SW480 (cell line): ENCODE data around the gene KLHDC2.
"Not testable (repeated sequence)": the region's sequence is repeated elsewhere in the genome, so short reads cannot be mapped to it uniquely, and the experiment has no call there.

Experiments used
- DNase-seq: peaks from one replicate; pipeline ENCODE4 v3.0.0-alpha.2; 2016; ENCODE audit warnings: low spot score

Gene KLHDC2

DNA sequence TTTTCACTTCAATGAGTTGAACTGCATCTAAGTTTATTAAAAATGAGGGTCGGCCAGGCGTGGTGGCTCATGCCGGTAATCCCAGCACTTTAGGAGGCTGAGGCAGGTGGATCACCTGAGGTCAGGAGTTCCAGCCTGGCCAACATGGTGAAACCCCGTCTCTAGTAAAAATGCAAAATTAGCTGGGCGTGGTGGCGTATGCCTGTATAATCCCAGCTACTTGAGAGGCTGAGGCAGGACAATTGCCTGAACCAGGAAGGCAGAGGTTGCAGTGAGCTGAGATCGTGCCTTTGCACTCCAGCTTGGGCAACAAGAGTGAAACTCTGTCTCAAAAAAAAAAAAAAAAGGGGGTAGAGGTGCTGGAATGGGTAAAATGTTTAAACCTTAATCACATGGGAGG, 13.1 kb downstream of the KLHDC2 start:
- not testable (repeated sequence) for DNase-seq

DNA sequence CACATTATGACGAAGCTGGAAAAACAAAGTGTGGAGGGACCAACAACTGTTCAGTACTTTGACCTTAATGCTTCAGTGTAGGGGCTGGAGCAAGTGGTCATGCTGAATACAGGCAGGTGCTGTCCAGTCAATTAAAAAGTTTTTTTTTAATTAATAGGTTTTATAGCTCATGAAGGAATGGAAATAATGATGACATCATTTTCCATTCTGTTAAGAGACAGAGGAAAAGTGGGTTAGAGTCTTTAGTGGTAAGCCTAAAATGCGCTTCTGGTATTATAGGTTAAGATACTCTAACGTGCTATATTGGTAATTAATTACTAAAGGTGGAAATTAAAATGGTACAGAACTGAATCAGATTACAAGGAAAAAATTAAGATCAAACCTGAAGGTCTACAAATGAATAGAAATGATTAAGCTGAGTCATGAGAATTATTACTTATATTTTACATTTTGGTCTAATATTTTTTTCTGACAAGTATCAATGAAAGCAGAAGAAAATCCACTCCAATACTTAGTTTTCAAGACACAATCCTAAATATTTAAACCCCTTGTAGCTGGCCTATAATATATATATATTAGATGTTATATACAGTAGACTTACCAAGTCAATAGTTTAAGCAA, 15.6 kb downstream of the KLHDC2 start:
- no peak for DNase-seq

- no peak for DNase-seq
These were observed 18.4 kb downstream of the KLHDC2 start for GRCh38 chr14:49786315-49786714.

- DNase-seq = no peak
These were observed 24.7 kb downstream of the KLHDC2 start for GRCh38 chr14:49792618-49793017.

DNA sequence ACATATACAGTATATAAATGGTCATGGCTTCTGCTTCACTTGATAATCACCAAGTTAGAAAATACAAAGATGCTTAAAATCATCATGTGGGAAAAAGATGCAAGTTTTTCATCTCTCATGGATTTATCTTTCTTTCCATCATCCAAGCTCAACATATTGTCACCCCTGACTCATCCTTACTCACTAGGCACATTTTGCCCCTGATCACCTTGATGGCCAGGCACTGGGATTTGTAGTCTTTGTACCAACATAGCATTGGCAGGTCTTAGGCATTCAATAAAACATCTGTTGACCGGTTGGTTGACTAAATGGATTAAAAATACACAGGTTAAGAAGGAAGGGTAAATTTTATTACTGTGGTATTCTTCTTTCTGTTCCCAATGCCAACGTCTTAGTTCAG, 28.1 kb downstream of the KLHDC2 start:
- no peak for DNase-seq

DNA sequence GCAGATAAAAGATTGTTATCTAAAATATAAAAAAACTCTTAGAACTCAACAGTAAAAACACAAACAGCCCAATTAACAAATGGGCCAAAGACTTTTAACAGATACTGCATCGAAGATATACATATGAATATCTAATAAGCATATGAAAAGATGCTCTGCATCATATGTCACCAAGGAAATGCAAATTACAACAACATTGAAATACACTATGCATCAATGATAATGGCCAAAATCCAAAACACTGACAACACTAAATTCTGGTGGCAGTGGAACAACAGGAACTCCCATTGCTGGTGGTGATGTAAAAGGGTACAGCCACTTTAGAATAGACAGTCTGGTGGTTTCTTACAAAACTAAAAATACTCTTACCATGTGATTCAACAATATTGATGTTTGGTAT, 40.8 kb downstream of the KLHDC2 start:
- DNase-seq = no peak

DNA sequence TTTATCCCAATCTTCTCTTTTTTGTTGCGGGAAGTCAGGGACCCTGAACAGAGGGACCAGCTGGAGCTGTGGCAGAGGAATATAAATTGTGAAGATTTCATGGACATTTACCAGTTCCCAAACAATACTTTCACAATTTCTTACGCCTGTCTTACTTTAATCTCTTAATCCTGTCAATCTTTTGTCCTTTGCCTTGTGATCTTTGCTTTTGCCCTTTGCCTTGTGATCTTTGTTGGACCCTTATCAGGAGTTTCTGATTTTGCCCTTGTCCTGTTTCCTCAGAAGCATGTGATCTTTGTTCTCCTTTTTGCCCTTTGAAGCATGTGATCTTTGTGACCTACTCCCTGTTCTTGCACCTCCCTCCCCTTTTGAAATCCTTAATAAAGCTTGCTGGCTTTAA, 48.2 kb downstream of the KLHDC2 start:
- not testable (repeated sequence) for DNase-seq

GRCh38 chr14:49816844-49817243, 48.9 kb downstream of the KLHDC2 start:
- no peak for DNase-seq

DNA sequence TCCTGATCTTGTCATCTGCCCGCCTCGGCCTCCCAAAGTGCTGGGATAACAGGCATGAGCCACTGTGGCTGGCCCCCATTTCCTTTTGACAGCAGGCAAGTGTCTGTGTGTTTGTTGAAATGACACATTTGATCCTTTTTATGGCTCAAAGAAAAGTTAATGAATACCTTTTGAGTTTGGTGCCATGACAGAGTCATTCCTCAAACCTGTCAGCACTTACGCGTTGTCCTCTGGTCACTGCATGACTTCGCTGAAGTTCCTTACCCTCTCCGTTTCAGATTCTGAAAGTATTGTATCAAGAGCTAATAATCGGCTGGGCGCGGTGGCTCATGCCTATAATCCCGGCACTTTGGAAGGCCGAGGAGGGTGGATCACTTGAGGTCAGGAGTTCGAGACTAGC, 52.2 kb downstream of the KLHDC2 start:
- DNase-seq = no peak

DNA sequence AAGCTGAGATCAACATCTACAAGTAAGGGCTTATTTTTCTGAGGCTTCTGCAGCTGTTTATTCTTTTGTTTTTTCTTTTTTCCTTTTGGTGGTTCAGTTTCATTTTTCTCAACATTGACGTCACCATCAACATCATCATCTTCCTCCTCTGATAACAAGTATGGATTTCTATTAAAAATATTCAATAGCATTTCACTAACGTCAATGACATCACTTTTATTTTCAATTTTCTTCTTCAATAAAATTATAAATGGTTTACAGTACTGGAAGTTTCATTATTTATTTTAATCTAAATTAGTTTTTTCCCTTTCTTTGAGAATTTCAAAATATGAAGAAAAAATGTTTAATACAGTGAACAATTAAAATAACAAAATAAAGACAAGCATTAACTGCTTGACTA, 60.7 kb downstream of the KLHDC2 start:
- DNase-seq = no peak
